Ishikawa (cell line): Measurements from ENCODE around the gene TMEM72.

Experiments
- CEBPB ChIP-seq: IDR thresholded peaks from 2 replicates; pipeline ENCODE4 v1.6.1; 2012
- CREB1 ChIP-seq: IDR thresholded peaks from 2 replicates; pipeline ENCODE4 v1.6.1; 2012; ENCODE audit warnings: low read depth
- EGR1 ChIP-seq: IDR thresholded peaks from 2 replicates; pipeline ENCODE4 v1.6.1; 2012
- EP300 ChIP-seq: IDR thresholded peaks from 2 replicates; pipeline ENCODE4 v1.6.1; 2012; ENCODE audit warnings: borderline replicate concordance
- FOXM1 ChIP-seq: IDR thresholded peaks from 2 replicates; pipeline ENCODE4 v1.6.1; 2012; ENCODE audit warnings: low read depth, borderline replicate concordance
- MAX ChIP-seq: IDR thresholded peaks from 2 replicates; pipeline ENCODE4 v1.6.1; 2012
- NFIC ChIP-seq: IDR thresholded peaks from 2 replicates; pipeline ENCODE4 v1.6.1; 2012
- RAD21 ChIP-seq: IDR thresholded peaks from 2 replicates; pipeline ENCODE4 v1.6.1; 2012; ENCODE audit warnings: low read depth
- REST ChIP-seq: IDR thresholded peaks from 2 replicates; pipeline ENCODE4 v1.6.1; 2012; ENCODE audit warnings: low read depth, mild to moderate bottlenecking
- TAF1 ChIP-seq: IDR thresholded peaks from 2 replicates; pipeline ENCODE4 v1.6.1; 2012; ENCODE audit warnings: low read depth, mild to moderate bottlenecking
- TCF12 ChIP-seq: IDR thresholded peaks from 2 replicates; pipeline ENCODE4 v1.6.1; 2012; ENCODE audit warnings: low read depth
- TEAD4 ChIP-seq: IDR thresholded peaks from 2 replicates; pipeline ENCODE4 v1.6.1; 2012
- USF1 ChIP-seq: IDR thresholded peaks from 2 replicates; pipeline ENCODE4 v1.6.1; 2012
- YY1 ChIP-seq: IDR thresholded peaks from 2 replicates; pipeline ENCODE4 v1.6.1; 2012; ENCODE audit warnings: low read depth
- ZBTB7A ChIP-seq: IDR thresholded peaks from 2 replicates; pipeline ENCODE4 v1.6.1; 2012; ENCODE audit warnings: low read depth

TMEM72 gene

GRCh38 chr10:44948642-44949041 lies 37.5 kb downstream of the TMEM72 start:
- no peak for TF ChIP-seq TEAD4
- no peak for TF ChIP-seq REST
- TF ChIP-seq MAX, result no peak
- TF ChIP-seq CREB1, result no peak
- no peak for TF ChIP-seq NFIC
- TF ChIP-seq EP300, result no peak
- TF ChIP-seq USF1, result no peak
- no peak for TF ChIP-seq TAF1
- TF ChIP-seq TCF12, result no peak
- TF ChIP-seq RAD21, result no peak
- TF ChIP-seq FOXM1, result no peak
- no peak for TF ChIP-seq CEBPB
- TF ChIP-seq EGR1, result no peak
- no peak for TF ChIP-seq YY1
- TF ChIP-seq ZBTB7A, result no peak

- no peak for TF ChIP-seq TAF1
- no peak for TF ChIP-seq FOXM1
- TF ChIP-seq REST, result no peak
- no peak for TF ChIP-seq ZBTB7A
- TF ChIP-seq NFIC, result no peak
- TF ChIP-seq USF1, result no peak
Observed at GRCh38 chr10:44949127-44949802, 38.1 kb downstream of the TMEM72 start.

GRCh38 chr10:44949915-44950314 lies 38.8 kb downstream of the TMEM72 start:
- TF ChIP-seq RAD21 (no peak), TAF1 (no peak), USF1 (no peak), ZBTB7A (no peak), REST (no peak), FOXM1 (no peak), CREB1 (no peak), EP300 (no peak), CEBPB (no peak), MAX (no peak), YY1 (no peak), EGR1 (no peak), NFIC (no peak)

- TF ChIP-seq NFIC (no peak), ZBTB7A (no peak), EP300 (no peak), CREB1 (no peak), FOXM1 (no peak), TCF12 (no peak), CEBPB (no peak), TEAD4 (no peak), RAD21 (no peak)
Observed at GRCh38 chr10:44950326-44951225, 39.4 kb downstream of the TMEM72 start.
